ENCODE data around the gene ATF2.

ATF2 gene

DNA sequence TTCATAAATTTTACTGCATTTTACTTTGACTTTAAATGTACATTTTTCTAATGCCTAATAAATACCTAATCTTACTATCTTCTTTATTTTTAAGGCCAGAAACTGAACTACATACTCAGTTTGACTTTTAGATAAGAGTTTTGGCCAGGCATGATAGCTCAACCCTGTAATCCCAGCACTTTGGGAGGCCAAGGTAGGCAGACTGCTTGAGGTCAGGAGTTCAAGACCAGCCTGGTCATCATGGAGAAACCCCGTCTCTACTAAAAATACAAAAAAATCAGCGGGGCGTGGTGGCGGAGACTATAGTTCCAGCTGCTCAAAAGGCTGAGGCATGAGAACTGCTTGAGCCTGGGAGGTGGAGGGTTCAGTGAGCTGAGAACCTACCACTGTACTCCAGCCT, 9.1 kb downstream of the ATF2 start:
- FAIRE-seq (no peak), DNase-seq (ENCODE audit: insufficient read length) (no peak)
- TF ChIP-seq POLR2A (IDR thresholded peaks at IDR 0.05; ENCODE audit: low read depth, low read length) (no peak), POLR2AphosphoS5 (IDR thresholded peaks at IDR 0.05; ENCODE audit: low read depth, low read length) (no peak), TAF1 (IDR thresholded peaks at IDR 0.05; ENCODE audit: borderline replicate concordance, low read depth, low read length) (no peak)

DNA sequence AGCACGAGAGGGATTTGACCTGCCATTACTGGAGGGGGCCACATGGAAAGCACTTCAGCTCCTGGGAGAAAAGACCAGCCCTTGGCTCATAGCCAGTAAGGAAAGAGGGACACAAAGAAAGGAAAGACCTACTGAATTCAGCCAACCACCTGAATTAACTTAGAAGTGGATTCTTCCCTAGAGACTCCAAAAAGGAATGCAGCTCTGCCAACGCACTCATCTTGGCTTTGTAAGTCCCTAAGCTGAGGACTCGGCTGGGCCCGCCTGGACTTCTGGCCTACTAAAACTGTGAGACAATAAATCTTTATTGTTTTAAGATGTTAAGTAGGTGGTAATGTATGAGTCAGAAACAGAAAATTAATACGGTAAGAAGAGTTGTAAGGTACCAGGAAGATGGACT, 11.5 kb downstream of the ATF2 start:
- DNase-seq (ENCODE audit: insufficient read length) (no peak), FAIRE-seq (no peak)
- no peak for TF ChIP-seq POLR2A (IDR thresholded peaks at IDR 0.05; ENCODE audit: low read depth, low read length)
- no peak for TF ChIP-seq POLR2AphosphoS5 (IDR thresholded peaks at IDR 0.05; ENCODE audit: low read depth, low read length)
- no peak for TF ChIP-seq TAF1 (IDR thresholded peaks at IDR 0.05; ENCODE audit: borderline replicate concordance, low read depth, low read length)

DNA sequence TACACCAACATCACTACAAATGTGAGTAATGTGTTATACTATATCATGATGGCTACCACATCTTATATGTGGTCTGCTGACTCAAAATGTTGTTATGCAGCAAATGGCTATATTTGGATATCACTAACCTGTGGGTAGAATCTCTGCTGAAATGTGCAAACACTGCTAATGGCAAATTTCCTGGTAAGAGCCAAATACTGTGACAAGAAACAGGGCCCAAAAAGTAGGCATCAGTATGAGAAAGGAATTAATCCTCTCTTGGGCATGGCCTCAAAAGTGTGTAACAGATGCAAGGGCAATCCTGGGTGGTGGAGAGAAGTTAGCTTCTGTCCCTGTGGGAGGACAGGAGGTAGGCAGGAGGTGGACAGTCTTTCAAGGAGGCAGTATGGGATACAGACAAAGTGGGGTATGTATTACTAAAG, 13.3 kb downstream of the ATF2 start:
- FAIRE-seq: peak; percentile 84
- TF ChIP-seq POLR2AphosphoS5 (IDR thresholded peaks at IDR 0.05; ENCODE audit: low read depth, low read length) (no peak), POLR2A (IDR thresholded peaks at IDR 0.05; ENCODE audit: low read depth, low read length) (no peak), TAF1 (IDR thresholded peaks at IDR 0.05; ENCODE audit: borderline replicate concordance, low read depth, low read length) (no peak)
- no peak for DNase-seq (ENCODE audit: insufficient read length)

DNA sequence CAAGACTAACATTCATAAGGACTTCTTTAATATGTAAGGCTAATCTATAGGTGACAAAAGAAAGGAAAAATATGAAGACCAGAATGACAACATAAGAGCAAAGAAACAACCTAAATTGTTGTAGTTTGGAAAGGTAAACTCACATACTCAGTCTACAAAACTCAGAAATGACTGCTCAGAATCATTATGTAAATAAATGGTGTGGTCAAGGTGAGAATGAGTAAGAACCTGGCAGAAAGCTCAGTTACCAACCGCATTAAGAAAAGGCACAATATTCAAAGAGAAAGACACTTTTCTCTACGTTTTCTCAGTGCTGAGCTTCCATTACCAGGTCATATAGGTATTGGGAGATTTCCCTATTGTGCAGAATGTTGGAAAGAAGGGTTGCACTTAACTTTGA, 15.8 kb downstream of the ATF2 start:
- no peak for TF ChIP-seq TAF1 (IDR thresholded peaks at IDR 0.05; ENCODE audit: borderline replicate concordance, low read depth, low read length)
- TF ChIP-seq POLR2A (IDR thresholded peaks at IDR 0.05; ENCODE audit: low read depth, low read length): no peak
- no peak for TF ChIP-seq POLR2AphosphoS5 (IDR thresholded peaks at IDR 0.05; ENCODE audit: low read depth, low read length)
- DNase-seq (ENCODE audit: insufficient read length) (no peak), FAIRE-seq (no peak)

DNA sequence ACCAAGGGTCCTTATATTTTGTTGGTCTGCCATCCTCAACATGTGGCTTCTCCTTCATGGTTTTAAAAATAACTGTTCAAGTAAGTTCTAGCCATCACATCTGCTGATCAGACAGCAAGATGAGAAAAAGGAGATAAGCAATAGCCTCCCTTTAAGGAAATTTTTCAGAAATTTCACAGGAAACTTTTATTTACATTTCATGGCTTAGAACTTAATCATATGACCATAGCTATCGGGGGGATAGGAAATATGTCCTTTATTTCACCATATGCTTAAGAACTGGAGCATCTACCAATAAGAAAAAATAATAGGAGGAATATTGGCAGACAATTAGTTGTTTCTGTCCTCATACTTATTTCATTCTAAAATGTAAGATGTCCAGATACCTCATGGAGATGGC, 16.2 kb downstream of the ATF2 start:
- TF ChIP-seq POLR2AphosphoS5 (IDR thresholded peaks at IDR 0.05; ENCODE audit: low read depth, low read length) (no peak), POLR2A (IDR thresholded peaks at IDR 0.05; ENCODE audit: low read depth, low read length) (no peak), TAF1 (IDR thresholded peaks at IDR 0.05; ENCODE audit: borderline replicate concordance, low read depth, low read length) (no peak)
- no peak for FAIRE-seq
- DNase-seq (ENCODE audit: insufficient read length): no peak

DNA sequence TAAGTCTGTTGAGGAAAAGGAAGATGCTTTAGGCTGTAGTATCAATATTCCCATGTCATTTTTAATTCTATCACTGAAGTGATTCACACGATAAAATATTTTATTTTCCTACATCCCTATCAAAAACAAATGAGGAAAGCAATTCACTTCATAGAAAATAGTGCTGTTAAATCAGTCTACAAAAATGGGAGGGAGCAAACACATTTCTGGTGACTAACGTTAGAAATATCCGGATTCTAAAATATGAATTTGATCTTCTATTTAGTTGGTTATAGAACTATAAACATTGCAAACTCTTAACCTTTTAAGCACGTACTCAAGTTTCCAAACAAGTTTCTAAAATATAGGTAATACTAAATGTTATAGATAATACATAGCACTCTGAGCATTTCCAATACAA, 20.8 kb downstream of the ATF2 start:
- no peak for TF ChIP-seq TAF1 (IDR thresholded peaks at IDR 0.05; ENCODE audit: borderline replicate concordance, low read depth, low read length)
- no peak for TF ChIP-seq POLR2AphosphoS5 (IDR thresholded peaks at IDR 0.05; ENCODE audit: low read depth, low read length)
- TF ChIP-seq POLR2A (IDR thresholded peaks at IDR 0.05; ENCODE audit: low read depth, low read length): no peak
- DNase-seq (ENCODE audit: insufficient read length): no peak
- FAIRE-seq: no peak

DNA sequence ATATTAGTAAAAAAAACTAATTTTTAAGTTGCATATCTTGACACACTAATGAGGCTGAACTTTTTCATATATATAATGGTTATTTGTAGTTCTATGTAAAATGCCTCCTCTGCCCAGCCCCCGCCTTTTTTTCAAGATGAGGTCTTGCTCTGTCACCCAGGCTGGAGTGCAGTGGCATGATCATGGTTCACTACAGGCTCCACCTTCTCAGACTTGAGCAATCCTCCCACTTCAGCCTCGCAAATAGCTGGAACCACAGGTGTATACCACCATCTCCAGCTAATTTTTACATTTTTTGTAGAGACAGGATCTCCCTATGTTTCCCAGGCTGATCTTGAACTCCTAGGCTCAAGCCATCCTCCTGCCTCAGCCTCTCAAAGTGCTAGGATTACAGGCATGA, 24.3 kb downstream of the ATF2 start:
- DNase-seq (ENCODE audit: insufficient read length): no peak
- no peak for TF ChIP-seq POLR2A (IDR thresholded peaks at IDR 0.05; ENCODE audit: low read depth, low read length)
- no peak for TF ChIP-seq TAF1 (IDR thresholded peaks at IDR 0.05; ENCODE audit: borderline replicate concordance, low read depth, low read length)
- no peak for TF ChIP-seq POLR2AphosphoS5 (IDR thresholded peaks at IDR 0.05; ENCODE audit: low read depth, low read length)
- no peak for FAIRE-seq

DNA sequence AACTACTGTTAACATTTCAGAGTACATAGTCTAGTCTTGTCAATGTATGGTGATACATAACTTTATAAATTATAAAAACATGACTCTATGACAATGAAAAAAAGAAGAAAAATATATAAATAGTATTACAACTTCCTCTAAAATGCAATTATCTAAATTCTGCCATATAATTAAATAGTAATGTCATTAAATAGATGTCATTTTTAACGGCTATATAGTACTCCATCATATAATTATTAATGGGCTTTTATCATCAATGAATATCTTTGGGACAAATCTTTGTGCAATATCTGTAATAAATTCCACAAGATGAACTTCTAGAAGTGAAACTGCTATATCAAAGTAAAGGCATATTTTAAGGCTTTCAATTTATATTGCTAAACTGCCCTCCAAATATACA, 24.8 kb downstream of the ATF2 start:
- DNase-seq (ENCODE audit: insufficient read length): no peak
- TF ChIP-seq POLR2A (IDR thresholded peaks at IDR 0.05; ENCODE audit: low read depth, low read length) (no peak), TAF1 (IDR thresholded peaks at IDR 0.05; ENCODE audit: borderline replicate concordance, low read depth, low read length) (no peak), POLR2AphosphoS5 (IDR thresholded peaks at IDR 0.05; ENCODE audit: low read depth, low read length) (no peak)
- FAIRE-seq: no peak

DNA sequence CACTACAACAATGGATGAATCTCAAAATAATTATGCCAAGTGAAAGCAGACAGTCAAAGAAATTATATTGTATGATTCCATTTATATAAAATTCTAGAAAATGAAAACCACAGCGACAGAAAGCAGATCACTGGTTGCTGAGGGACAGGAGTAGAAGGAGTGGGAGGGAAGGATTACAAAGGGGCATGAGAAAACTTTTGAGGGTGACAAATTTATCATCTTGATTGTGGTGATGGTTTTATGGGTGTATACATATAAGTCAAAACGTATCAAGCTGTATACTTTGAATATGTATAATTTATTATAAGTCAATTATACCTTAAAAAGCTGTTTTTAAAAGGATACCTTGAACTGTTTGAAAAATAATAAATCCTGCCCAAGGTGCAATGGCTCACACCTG, 27.7 kb downstream of the ATF2 start:
- DNase-seq (ENCODE audit: insufficient read length) (no peak), FAIRE-seq (no peak)
- TF ChIP-seq POLR2AphosphoS5 (IDR thresholded peaks at IDR 0.05; ENCODE audit: low read depth, low read length) (no peak), POLR2A (IDR thresholded peaks at IDR 0.05; ENCODE audit: low read depth, low read length) (no peak), TAF1 (IDR thresholded peaks at IDR 0.05; ENCODE audit: borderline replicate concordance, low read depth, low read length) (no peak)

DNA sequence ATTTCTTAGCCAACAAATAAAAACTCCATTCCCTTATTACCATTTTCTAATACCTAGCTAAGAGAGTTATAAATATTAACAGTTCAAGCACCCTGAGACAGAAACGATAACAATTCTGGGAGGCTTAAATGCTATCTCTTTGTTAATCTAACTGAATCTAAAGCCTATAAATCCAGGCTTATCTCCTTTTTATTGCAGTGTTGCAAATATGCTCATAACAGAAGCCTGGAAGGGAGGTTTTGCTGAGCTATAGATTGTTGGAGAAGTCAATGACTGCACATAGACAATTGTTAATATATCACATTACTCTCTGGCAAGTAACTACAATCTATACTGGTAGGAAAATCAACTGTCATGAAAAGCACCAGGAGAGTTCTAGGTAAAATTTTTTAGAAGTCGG, 30.2 kb downstream of the ATF2 start:
- no peak for FAIRE-seq

DNA sequence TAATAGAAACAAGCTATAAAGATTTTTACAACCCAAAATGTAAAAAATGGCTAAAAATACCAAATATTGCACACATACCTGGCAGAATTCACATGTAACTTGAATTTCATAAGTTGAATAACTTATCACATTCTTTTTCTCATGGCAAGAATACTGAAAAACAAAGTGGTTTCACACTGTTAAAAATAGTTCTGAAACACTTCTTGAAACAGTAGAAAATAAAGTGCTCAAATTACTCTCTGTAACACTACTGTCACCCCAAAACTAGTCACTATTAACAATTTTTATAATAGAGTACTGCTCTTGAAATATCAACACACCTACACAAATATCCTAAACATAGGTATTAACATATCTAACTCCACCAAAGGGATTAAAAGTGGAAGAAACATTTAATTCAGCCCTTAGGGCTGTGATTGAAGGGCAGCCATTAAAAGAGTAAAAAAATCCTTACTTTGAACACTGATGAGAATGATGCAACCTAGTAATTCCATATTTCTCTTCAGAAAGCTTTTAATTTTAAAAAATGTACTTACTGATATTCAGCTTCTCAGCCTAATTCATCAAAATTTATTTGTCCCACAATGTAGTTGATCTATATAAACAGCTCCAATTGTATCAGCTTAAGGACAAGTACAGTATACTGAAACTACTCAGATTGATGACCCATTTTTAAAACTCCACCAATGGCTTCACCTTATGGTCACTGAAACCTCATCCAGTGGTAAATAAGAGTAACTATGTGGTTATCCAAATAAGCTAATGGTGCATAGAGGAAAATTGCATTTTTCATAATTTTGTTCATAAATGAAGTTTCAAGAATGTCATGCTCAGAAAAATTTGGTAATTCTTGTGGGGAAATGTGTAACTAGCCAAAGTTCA, 31.4 kb downstream of the ATF2 start:
- TF ChIP-seq TAF1 (IDR thresholded peaks at IDR 0.05; ENCODE audit: borderline replicate concordance, low read depth, low read length) (no peak), POLR2A (IDR thresholded peaks at IDR 0.05; ENCODE audit: low read depth, low read length) (no peak)
- peak; percentile 67 for FAIRE-seq
- no peak for DNase-seq (ENCODE audit: insufficient read length)

More for the DNA sequence above, 30.2 kb downstream of the ATF2 start:
- no peak for DNase-seq (ENCODE audit: insufficient read length)
- TF ChIP-seq POLR2AphosphoS5 (IDR thresholded peaks at IDR 0.05; ENCODE audit: low read depth, low read length) (no peak), POLR2A (IDR thresholded peaks at IDR 0.05; ENCODE audit: low read depth, low read length) (no peak), TAF1 (IDR thresholded peaks at IDR 0.05; ENCODE audit: borderline replicate concordance, low read depth, low read length) (no peak)

DNA sequence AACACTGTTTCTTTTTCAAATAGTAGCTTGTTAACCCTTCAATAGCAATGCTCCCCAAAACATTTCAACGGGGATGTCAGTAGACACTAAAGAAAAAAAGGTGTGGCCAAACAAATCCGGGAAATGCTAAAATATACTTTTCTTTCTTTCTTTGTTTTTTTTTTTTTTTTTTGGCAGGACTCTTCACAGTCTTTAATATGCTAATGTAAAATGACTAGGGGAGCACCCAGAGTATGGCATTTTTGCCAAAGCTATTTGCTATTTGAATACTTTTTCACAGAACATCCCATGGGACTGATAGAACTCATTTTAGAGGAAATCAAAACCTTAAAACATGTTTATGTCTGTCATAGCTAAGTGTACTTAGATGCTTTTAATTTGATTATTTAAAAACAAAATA, 32.1 kb downstream of the ATF2 start:
- FAIRE-seq: no peak
- TF ChIP-seq TAF1 (IDR thresholded peaks at IDR 0.05; ENCODE audit: borderline replicate concordance, low read depth, low read length) (no peak), POLR2AphosphoS5 (IDR thresholded peaks at IDR 0.05; ENCODE audit: low read depth, low read length) (no peak)

More for the DNA sequence above, 32.1 kb downstream of the ATF2 start:
- DNase-seq (ENCODE audit: insufficient read length): no peak
